MCF 10A (cell line): ENCODE results near the gene DOCK11. TPM values are rescaled to one million over a fixed set of nuclear protein-coding genes. Genes with fewer than 3 reads are reported as not detected.
A peak's percentile ranks its signal among the peaks of the same experiment; 100 is the strongest.

Experiments
- BruUV-seq: library from RNA; stranded (reverse); fragments of 400-500 nt; replicated peaks from 2 replicates; lab custom pipeline; 2021; lab: Mats Ljungman, UMichigan
- CTCF ChIA-PET: fragments of 300-600 bp; sonication (Branson Sonifier 250); formaldehyde crosslinking; extraction: SDS; loops from one replicate; lab custom pipeline; 2021; ENCODE audit warnings: antibody characterized with exemption, inconsistent platforms; lab: Yijun Ruan, JAX
- POLR2A ChIA-PET: fragments of 300-600, 350-650 bp; sonication (Branson Sonifier 250); formaldehyde crosslinking; extraction: SDS; loops from one replicate; lab custom pipeline; 2020; ENCODE audit warnings: antibody characterized with exemption, inconsistent platforms; lab: Yijun Ruan, JAX
- DNase-seq: peaks from one replicate; pipeline ENCODE4 v3.0.0-alpha.2; 2018; ENCODE audit not compliant: unreplicated experiment
- H3K27ac Mint-ChIP-seq: one replicate; pipeline ENCODE4 v1.8.0; 2022; ENCODE audit warnings: mild to moderate bottlenecking, low read depth, mixed read lengths; ENCODE audit not compliant: unreplicated experiment
- H3K27me3 Mint-ChIP-seq: one replicate; pipeline ENCODE4 v1.8.0; 2022; ENCODE audit warnings: mixed read lengths; ENCODE audit not compliant: insufficient read depth, unreplicated experiment
- H3K36me3 Mint-ChIP-seq: one replicate; pipeline ENCODE4 v1.8.0; 2022; ENCODE audit warnings: mild to moderate bottlenecking, moderate library complexity, mixed read lengths; ENCODE audit not compliant: insufficient read depth, unreplicated experiment
- H3K4me1 Mint-ChIP-seq: one replicate; pipeline ENCODE4 v1.8.0; 2022; ENCODE audit warnings: mixed read lengths; ENCODE audit not compliant: insufficient read depth, unreplicated experiment
- H3K4me3 Mint-ChIP-seq: one replicate; pipeline ENCODE4 v1.8.0; 2022; ENCODE audit warnings: mild to moderate bottlenecking, moderate library complexity, mixed read lengths; ENCODE audit not compliant: unreplicated experiment
- H3K9me3 Mint-ChIP-seq: one replicate; pipeline ENCODE4 v1.8.0; 2022; ENCODE audit warnings: mixed read lengths; ENCODE audit not compliant: unreplicated experiment
- intact Hi-C: fragments of 100-400 bp; cut with micrococcal nuclease; formaldehyde crosslinking; loops from 2 replicates; pipeline ENCODE4 v1.14.1; 2022
- total RNA-seq: library from RNA; stranded (reverse); gene quantifications from 2 replicates; pipeline ENCODE4 v1.2.3, GENCODE V29; 2022
- TF ChIP-seq, protein P1 (sequence below): fragments of 200-600 bp; IDR thresholded peaks from one replicate; pipeline ENCODE4 v1.8.0; 2022; ENCODE audit warnings: antibody characterized with exemption, mild to moderate bottlenecking; ENCODE audit not compliant: unreplicated experiment

The DOCK11 gene
- total RNA-seq, 1 experiment from 2014 or later: 1.9 TPM

DNA sequence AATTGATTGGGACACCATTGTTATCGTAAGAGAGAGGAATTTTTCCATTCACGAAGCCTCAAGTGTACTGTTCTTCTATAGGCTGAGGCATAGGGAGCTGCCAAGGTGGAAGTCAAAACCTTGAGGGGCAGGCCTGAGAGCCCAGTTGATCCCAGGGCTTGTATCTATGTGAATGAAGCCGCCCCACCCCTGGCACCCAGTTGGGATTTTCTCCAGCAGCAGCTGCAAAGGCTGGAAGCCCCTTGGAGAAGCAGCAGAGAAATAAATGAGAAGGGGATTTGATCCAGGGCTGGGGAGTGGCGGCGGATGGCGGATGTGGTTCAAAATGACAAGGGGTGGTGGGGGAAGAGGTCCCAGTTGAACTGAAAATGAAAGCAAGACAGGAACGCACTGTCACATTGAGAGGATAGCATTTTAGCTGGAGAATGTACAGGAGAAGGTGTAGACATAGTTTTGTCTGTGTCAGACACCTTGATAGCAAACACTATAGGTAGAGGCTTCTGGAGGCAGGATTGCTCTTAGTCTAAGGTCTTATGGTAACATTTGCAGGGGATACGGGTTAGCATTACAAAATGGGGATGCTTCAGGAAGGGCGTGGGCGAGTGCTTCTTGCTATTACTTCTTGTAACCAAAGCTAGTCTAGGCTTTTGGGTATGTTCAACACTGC is 32.6 kb downstream of the DOCK11 start:
- Mint-ChIP-seq H3K9me3 (peaks cover 15% of the 10 kb centered on the region), H3K27me3 (no peaks in the 10 kb centered on the region), H3K36me3 (no peaks in the 10 kb centered on the region), H3K27ac (no peak overlapping the region), H3K4me1 (peaks cover 6% of the 10 kb centered on the region), H3K4me3 (no peak overlapping the region)
- DNase-seq: no peak
- intact Hi-C loops: no loop called here
- TF ChIP-seq, protein P1, sequence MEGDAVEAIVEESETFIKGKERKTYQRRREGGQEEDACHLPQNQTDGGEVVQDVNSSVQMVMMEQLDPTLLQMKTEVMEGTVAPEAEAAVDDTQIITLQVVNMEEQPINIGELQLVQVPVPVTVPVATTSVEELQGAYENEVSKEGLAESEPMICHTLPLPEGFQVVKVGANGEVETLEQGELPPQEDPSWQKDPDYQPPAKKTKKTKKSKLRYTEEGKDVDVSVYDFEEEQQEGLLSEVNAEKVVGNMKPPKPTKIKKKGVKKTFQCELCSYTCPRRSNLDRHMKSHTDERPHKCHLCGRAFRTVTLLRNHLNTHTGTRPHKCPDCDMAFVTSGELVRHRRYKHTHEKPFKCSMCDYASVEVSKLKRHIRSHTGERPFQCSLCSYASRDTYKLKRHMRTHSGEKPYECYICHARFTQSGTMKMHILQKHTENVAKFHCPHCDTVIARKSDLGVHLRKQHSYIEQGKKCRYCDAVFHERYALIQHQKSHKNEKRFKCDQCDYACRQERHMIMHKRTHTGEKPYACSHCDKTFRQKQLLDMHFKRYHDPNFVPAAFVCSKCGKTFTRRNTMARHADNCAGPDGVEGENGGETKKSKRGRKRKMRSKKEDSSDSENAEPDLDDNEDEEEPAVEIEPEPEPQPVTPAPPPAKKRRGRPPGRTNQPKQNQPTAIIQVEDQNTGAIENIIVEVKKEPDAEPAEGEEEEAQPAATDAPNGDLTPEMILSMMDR: no peak
- no TSS peak for BruUV-seq
- ChIA-PET POLR2A (no interaction called here), CTCF (no interaction called here)

DNA sequence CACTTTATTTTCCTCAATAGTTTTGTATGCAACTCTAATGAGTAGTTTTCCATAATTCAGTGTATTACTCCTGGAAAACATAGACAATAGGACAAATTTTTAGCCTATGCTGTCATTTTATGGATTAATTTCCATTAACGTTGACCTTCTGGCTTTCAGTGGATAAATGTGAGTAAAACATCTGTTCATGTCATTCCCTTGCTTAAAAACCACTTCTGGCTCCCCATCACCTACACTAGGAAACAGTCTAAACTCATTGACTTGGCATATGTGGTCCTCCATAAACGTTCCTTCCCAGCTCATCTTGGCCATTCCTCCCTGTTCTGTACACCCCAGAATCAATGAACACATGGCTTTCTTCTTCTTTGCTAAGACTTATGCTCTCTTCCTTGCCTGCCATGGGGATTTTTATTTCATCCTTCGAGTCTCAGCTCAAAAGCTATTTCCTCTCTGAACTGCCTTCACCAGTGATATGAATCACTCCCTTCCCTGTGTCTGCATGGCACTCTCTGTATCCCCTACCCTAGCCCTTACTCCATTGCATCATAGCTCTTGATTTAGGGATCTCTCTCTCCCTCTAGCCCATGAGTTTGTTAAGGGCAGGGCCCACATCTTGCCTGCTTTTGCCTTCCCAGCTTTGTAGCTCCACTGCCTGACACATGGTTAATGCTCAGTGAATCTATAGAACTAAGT is 34.8 kb downstream of the DOCK11 start:
- peak; percentile 17 for DNase-seq
- CTCF ChIA-PET: interaction anchor here (0.5 to 2.9 kb wide), 3 partner anchors 22 to 327 kb away, joined by 3 to 10 read pairs (median 3); no protein-coding TSS in a partner anchor
- TF ChIP-seq, protein P1: no peak
- Mint-ChIP-seq H3K27ac (no peak overlapping the region), H3K4me1 (peaks cover 6% of the 10 kb centered on the region), H3K36me3 (no peaks in the 10 kb centered on the region), H3K27me3 (peaks cover 19% of the 10 kb centered on the region), H3K4me3 (no peak overlapping the region), H3K9me3 (peaks cover 15% of the 10 kb centered on the region)
- POLR2A ChIA-PET: no interaction called here
- intact Hi-C loops: no loop called here
- BruUV-seq: no TSS peak

DNA sequence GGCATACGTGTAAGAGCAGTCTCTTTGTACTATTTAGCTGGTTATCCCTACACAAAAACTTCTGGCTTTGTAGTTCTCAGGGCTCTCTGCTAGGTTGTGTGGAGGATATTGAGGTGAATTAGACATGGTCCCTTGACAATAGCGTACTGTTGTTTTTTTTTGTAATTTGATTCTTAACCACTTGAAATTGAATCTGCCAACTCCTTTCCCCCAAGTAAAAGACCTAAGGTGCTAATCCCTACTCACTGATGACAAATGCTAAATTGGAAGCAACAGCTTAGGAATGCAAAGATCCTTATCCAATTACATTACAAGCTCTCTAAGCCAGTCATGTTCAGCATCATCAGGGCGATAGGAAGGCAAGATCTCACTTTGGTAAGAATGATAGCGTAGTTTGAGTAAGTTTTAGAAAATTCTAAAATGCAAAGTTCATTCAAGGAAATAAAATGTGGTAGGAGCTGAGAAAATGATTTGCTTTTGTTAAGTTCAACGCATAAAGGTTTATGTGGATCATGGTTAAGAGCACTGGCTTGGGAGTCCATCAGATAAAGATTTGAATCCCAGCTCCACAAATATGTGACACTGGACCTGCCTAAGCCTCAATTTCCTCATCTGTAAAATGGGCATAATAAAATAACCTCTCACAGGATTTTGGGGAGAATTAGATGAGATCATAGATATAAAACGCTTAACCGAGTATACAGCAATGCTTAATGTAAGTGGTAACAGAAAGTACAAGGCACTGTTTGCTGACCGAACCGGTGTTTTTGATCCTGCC is 39.3 kb downstream of the DOCK11 start:
- ChIA-PET CTCF (interaction anchor here (0.6 to 1.1 kb wide), 2 partner anchors 11 to 468 kb away, joined by 3 to 4 read pairs; no protein-coding TSS in a partner anchor), POLR2A (interaction anchor here (0.6 kb wide), 1 partner anchor 9 kb away, joined by 3 read pairs; no protein-coding TSS in a partner anchor)
- BruUV-seq: no TSS peak
- H3K9me3 Mint-ChIP-seq: peaks cover 15% of the 10 kb centered on the region
- no peak overlapping the region for H3K27ac Mint-ChIP-seq
- DNase-seq: no peak
- H3K27me3 Mint-ChIP-seq: peaks cover 34% of the 10 kb centered on the region
- intact Hi-C loops: no loop called here
- no peaks in the 10 kb centered on the region for H3K36me3 Mint-ChIP-seq
- no peak overlapping the region for H3K4me3 Mint-ChIP-seq
- TF ChIP-seq, protein P1: no peak
- H3K4me1 Mint-ChIP-seq: peaks cover 6% of the 10 kb centered on the region

DNA sequence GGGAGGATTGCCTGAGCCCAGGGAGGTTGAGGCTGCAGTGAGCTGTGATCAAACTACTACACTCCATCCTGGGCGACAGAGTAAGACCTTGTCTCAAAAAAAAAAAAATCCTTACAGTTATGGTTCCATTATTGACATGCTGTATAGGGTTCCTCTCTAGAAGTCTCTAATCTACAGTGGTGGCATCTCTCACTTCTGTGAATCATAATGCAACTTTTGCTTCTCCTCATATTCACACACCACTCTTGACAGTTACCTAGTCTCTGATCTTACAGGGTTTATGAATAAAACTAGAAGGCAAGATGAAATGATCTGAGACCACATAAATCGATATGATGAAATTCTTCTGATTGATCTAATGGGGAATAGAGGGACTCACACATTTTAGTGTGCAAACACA is 40.6 kb downstream of the DOCK11 start:
- ChIA-PET CTCF (interaction anchor here (0.6 to 1.1 kb wide), 3 partner anchors 13 to 170 kb away, joined by 3 to 4 read pairs (median 4); no protein-coding TSS in a partner anchor), POLR2A (no interaction called here)
- H3K9me3 Mint-ChIP-seq: peaks cover 6% of the 10 kb centered on the region
- BruUV-seq: no TSS peak
- H3K27me3 Mint-ChIP-seq: peaks cover 34% of the 10 kb centered on the region
- H3K36me3 Mint-ChIP-seq: no peaks in the 10 kb centered on the region
- H3K4me3 Mint-ChIP-seq: no peak overlapping the region
- no peak for DNase-seq
- TF ChIP-seq, protein P1: no peak
- intact Hi-C loops: no loop called here
- no peak overlapping the region for H3K27ac Mint-ChIP-seq
- no peaks in the 10 kb centered on the region for H3K4me1 Mint-ChIP-seq
